Measurements from ENCODE around the gene OPA3.
A peak's percentile ranks its signal among the peaks of the same experiment; 100 is the strongest.

The OPA3 gene

DNA sequence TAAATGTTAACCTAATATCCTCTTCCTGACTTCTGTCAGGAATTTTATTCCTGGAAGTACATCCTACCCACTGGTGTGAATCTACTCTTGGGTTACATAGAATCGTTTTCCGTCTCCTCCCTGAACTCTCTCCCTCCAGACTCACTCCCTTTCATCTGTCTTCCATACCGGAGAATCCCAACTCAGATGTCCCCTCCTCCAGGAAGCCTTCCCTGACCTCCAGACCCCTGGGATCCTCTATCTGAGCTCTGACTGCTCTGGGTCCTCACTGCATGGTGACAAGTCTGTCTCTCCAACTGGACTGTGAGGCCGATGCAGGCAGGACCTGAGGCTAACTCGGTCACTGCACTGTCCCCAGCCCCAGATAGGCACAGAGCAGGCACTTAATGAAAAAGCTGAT lies 24.6 kb downstream of the OPA3 start:
- DNase-seq: no peak

- no peak for DNase-seq
These were observed 26.2 kb downstream of the OPA3 start for GRCh38 chr19:45558399-45558878.

DNA sequence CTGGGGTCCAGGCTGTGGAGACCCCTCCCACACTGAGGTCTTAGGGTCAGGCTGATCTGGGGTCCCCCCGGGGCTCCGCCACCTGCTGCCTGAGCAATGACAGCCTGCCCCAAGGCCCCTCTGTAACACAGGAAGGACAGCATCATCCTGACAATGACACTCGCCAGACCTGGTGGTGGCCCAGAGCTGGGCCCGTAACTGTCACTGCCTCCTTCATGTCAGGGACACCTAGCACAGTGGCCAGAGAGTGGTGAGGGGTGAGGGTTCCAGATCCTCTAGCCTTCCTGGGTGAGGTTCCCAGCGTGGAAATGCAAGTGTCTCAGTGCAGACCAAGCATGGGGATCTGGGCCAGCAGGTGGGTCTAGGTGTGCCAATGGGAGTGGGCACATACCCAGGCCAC lies 27.8 kb downstream of the OPA3 start:
- no peak for DNase-seq

- DNase-seq: no peak
These were observed 30.1 kb downstream of the OPA3 start for GRCh38 chr19:45554481-45554880.

GRCh38 chr19:45553464-45553863 lies 31.1 kb downstream of the OPA3 start:
- no peak for DNase-seq

- DNase-seq: no peak
These were observed 36.5 kb downstream of the OPA3 start for GRCh38 chr19:45547965-45548609.

- no peak for DNase-seq
These were observed 37.3 kb downstream of the OPA3 start for GRCh38 chr19:45547211-45547770.

- DNase-seq: no peak
These were observed 42.4 kb downstream of the OPA3 start for GRCh38 chr19:45542234-45542668.

DNA sequence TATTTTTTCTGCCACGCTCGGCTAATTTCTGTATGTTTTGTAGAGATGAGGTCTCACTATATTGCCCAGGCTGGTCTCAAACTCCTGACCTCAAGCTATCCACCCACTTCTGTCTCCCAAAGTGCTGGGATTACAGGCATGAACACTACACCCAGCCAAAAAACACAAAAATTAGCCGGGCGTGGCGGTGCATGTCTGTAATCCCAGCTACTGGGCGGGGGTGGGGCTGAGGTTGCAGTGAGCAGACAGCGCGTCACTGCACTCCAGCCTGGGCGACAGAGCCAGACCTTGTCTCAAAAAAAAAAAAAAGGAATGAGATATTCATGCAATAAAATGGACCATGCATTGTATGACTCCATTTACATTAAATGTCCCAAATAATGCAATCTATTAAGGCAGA lies 45.1 kb downstream of the OPA3 start:
- DNase-seq: no peak

DNA sequence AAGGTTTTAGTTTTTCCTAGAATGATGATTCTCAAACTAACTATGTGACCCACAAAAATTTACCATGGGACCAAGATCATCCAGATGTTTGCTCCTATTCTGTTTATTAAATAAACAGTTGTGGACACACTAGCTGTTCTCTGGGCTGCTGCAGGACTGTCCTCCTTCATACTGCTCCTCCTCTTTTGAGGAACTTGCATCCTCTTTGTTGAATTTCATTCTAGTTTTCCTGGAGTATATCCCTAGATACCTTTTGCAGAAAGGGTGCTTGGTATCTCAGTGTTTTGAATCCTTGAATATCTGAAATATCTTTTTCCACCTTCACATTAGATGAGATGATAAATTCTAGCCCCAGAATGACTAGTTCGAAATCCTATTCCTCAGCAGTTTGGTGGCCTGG lies 53.3 kb downstream of the OPA3 start:
- no peak for DNase-seq

- no peak for DNase-seq
These were observed 55.2 kb downstream of the OPA3 start for GRCh38 chr19:45529420-45529785.

DNA sequence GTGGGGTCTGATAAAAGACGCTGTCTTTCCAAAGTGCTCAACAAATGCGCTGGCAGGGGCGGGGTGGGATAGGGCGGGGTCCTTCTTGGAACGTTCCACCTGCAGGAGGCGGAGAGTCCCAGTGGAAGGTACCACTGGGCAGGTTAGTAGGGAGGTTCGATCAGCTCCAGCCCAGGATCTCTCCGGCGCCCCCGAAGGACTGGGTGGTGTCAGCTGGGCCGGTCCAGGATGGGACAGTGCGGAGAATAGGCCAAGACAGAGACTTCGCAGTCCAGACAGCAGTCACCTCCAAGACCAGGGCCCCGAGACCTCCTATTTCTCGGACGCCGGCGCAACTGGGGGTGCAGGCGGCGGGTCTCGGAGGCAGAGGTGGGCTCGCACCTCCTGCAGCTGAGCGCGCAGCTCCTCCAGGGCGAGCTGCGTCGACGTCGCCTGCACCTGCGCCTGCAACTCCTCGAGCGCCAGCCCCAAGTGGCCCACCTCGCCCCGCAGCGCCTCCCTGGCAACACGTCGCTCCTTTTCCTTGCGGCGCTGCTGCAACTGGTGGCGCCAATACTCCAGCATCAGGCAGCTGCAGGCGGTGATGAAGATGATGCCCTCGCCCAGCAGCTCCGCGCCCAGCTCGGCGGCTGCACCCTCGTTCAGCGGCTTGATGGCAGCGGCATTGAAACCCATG lies 55.7 kb downstream of the OPA3 start:
- DNase-seq: peak; percentile 40

- no peak for DNase-seq
These were observed 56.4 kb downstream of the OPA3 start for GRCh38 chr19:45528149-45528743.

- no peak for DNase-seq
These were observed 56.9 kb downstream of the OPA3 start for GRCh38 chr19:45527731-45528130.

- no peak for DNase-seq
These were observed 57.6 kb downstream of the OPA3 start for GRCh38 chr19:45526971-45527370.

DNA sequence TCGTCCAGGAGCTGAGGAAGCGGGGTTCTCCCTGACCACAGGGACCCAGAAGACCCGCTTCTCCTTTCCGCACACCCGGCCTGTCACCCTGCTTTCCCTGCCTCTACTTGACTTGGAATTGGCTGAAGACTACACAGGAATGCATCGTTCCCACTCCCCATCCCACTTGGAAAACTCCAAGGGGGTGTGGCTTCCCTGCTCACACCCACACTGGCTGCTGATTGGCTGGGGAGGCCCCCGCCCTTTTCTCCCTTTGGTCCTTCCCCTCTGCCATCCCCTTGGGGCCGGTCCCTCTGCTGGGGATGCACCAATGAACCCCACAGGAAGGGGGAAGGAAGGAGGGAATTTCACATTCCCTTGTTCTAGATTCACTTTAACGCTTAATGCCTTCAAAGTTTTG lies 58.5 kb downstream of the OPA3 start:
- DNase-seq: peak; percentile 32

- no peak for DNase-seq
These were observed 60.0 kb downstream of the OPA3 start for GRCh38 chr19:45524575-45525129.

GRCh38 chr19:45523642-45524256 lies 60.9 kb downstream of the OPA3 start:
- peak; percentile 84 for DNase-seq

DNA sequence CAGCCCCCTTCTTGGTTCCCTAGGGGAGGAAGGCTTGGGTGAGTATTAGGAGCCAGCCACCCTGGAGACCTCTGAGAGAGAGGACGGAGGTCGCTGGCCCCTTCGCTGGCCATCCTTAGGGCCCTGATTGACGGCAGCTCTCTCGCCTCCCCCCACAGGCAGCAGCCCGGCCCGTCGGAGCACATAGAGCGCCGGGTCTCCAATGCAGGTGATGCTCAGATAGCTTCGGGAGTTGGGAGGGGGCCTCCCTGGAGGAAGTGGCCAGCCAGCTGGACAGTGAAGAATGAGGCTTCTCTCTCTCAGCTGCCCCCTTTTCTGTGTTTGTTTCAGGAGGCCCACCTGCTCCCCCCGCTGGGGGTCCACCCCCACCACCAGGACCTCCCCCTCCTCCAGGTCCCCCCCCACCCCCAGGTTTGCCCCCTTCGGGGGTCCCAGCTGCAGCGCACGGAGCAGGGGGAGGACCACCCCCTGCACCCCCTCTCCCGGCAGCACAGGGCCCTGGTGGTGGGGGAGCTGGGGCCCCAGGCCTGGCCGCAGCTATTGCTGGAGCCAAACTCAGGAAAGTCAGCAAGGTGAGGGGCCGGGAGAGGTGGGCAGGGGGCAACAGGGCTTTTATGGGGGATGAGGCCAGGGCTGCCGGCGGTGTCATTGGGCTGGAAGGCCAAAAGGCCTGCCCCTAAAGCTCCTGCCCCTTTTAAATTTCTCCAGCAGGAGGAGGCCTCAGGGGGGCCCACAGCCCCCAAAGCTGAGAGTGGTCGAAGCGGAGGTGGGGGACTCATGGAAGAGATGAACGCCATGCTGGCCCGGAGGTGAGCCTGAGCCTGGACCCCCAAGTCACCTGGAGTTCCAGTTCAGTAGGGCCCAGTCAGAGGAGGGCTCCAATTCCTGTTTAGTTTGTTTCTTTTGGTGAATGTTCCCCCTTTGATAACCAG lies 62.3 kb downstream of the OPA3 start:
- no peak for DNase-seq

DNA sequence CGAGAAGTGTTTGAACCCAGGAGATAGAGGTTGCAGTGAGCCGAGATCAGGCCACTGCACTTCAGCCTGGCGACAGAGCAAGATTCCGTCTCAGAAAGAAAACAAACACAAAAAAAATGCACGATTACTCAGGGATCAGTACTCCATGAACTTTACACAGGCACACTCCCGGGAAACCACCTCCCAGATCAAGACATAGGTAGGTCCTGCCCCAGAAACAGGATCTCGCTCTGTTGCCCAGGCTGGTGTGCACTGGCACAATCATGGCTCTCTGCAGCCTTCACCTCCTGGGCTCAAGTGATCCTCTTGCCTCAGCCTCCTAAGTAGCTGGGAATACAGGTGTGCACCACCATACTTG lies 66.2 kb downstream of the OPA3 start:
- DNase-seq: no peak

DNA sequence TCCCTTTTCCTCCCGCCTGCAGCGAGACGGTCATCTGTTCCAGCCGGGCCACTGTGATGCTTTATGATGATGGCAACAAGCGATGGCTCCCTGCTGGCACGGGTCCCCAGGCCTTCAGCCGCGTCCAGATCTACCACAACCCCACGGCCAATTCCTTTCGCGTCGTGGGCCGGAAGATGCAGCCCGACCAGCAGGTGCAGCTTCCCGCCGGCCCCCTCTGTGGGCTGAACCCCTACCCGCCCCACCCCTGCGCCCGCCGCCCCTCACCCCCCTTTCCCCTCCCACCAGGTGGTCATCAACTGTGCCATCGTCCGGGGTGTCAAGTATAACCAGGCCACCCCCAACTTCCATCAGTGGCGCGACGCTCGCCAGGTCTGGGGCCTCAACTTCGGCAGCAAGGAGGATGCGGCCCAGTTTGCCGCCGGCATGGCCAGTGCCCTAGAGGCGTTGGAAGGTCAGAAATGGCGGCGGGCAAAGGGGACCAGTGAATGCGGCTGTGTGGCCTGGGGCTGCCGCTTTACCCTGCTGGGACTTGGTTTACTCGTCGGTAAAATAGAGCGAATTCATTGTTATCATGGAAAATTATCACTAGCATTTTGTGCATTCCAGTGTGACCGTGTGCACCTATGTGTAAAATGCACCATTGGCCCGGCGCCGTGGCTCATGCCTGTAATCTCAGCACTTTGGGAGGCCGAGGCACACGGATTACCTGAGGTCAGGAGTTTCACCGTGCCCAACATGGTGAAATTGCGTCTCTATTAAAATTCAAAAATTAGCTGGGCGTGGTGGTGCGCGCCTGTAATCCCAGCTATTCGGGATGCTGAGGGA lies 66.7 kb downstream of the OPA3 start:
- DNase-seq: no peak
